Measurements from ENCODE around the gene BUD23.

GRCh38 chr7:73683056-73683787 is at the start of gene BUD23, which contains the start of gene DNAJC30:
- no peak for TF ChIP-seq CTCF (IDR thresholded peaks at IDR 0.05)
- TF ChIP-seq REST (IDR thresholded peaks at IDR 0.05; ENCODE audit: insufficient read depth in 1 of 2, low read depth in 2 of 2, low read length in 1 of 2) = 0 out of 4 replicates have a peak, but pooled peaks of 1 of the 2 experiments have one; percentile 5
- TF ChIP-seq TCF7L2 (IDR thresholded peaks at IDR 0.05; ENCODE audit: low read depth, low read length) = no peak
- peak; percentile 90 for TF ChIP-seq POLR2AphosphoS5 (IDR thresholded peaks at IDR 0.05; ENCODE audit: low read depth, low read length)

All from Panc1 (cell line).